Measurements from ENCODE around the gene HRH3. TPM values are rescaled to one million over a fixed set of nuclear protein-coding genes. Genes with fewer than 3 reads are reported as not detected.

The HRH3 gene
- total and polyA plus RNA-seq, 8 donors = not detected

GRCh38 chr20:62195075-62195405 is 25.0 kb downstream of the HRH3 start:
- intact Hi-C loops (cut with DNase I; ENCODE audit: low total_unique reads) = no loop called here
- Histone ChIP-seq H3K27ac (no peak overlapping the region), H3K36me3 (peaks cover 41 to 99% (median 94%) of the 10 kb centered on the region in 4 donors), H3K4me3 (no peak overlapping the region), H3K9me3 (no peaks in the 10 kb centered on the region), H3K27me3 (no peaks in the 10 kb centered on the region), H3K4me1 (no peaks in the 10 kb centered on the region)
- TF ChIP-seq POLR2A (IDR thresholded peaks at IDR 0.05) (no peak), EP300 (IDR thresholded peaks at IDR 0.05) (no peak), POLR2AphosphoS5 (IDR thresholded peaks at IDR 0.05) (no peak)
- DNase-seq = no peak
- WGBS, 5 donors = 79 to 93% (median 84%) methylated on average over 8 of the region's 8 CpGs

DNA sequence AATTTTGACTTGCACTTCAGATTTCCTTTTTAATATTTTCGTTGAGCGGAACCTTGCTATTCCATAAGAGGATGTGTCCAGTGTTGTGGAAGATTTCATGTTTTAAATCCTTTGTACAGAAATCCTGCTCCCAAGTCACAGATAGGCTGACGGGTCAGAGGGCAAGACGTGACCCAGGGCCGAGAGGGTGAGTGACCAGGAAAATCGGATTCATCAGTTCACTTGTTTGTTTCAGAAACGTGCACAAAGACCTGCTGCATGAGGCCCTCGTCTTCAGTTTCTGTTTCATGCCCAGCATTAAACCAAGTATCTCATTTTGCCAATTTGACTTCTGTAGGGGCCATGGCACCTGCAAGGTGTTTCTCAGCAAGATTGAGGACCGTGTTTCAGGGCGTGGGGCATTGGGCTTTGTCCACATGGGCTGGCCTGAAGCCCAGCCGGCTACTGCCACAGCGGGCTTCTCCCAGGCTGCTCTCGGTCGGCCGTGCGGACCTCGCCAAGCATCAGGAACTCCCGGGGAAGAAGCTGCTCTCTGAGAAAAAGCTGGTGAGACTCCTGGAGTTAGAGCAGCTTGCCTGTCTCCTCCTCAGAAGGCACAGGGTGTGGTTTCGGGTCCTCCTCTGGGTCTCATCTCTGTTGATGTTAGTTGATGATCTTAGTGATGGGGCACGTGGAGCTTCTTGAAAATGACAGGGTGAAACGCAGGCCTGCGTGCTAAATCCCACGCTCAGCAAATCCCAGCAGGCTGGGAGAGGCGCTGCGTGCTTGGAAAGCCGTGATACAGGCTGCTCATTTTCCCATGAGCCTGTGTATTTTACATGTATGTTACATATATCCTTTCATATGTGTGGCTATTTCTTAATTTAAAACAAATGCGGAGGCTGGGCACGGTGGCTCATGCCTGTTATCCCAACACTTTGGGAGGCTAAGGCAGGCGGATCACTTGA is 26.7 kb downstream of the HRH3 start:
- Histone ChIP-seq H3K9me3 (no peaks in the 10 kb centered on the region), H3K4me1 (no peaks in the 10 kb centered on the region), H3K4me3 (no peak overlapping the region), H3K27ac (no peak overlapping the region), H3K27me3 (no peaks in the 10 kb centered on the region), H3K36me3 (peaks cover 34 to 95% (median 91%) of the 10 kb centered on the region in 4 donors)
- no peak for DNase-seq
- intact Hi-C loops (cut with DNase I; ENCODE audit: low total_unique reads) = no loop called here
- 80 to 90% (median 85%) methylated on average over 29 of the region's 29 CpGs for WGBS, 5 donors
- TF ChIP-seq EP300 (IDR thresholded peaks at IDR 0.05) (no peak), POLR2A (IDR thresholded peaks at IDR 0.05) (no peak), POLR2AphosphoS5 (IDR thresholded peaks at IDR 0.05) (no peak), CTCF (IDR thresholded peaks at IDR 0.05) (no peak)

- no peak for DNase-seq
- Histone ChIP-seq H3K27me3 (no peaks in the 10 kb centered on the region), H3K9me3 (no peaks in the 10 kb centered on the region), H3K36me3 (peaks cover 27 to 88% (median 84%) of the 10 kb centered on the region in 4 donors), H3K27ac (no peak overlapping the region), H3K4me1 (peaks cover 0 to 5% (median under 1%) of the 10 kb centered on the region in 4 donors), H3K4me3 (no peak overlapping the region)
- no peak for TF ChIP-seq EP300 (IDR thresholded peaks at IDR 0.05)
- no peak for TF ChIP-seq CTCF (IDR thresholded peaks at IDR 0.05)
- no peak for TF ChIP-seq POLR2A (IDR thresholded peaks at IDR 0.05)
- no peak for TF ChIP-seq POLR2AphosphoS5 (IDR thresholded peaks at IDR 0.05)
- intact Hi-C loops (cut with DNase I; ENCODE audit: low total_unique reads) = no loop called here
- 79 to 92% (median 88%) methylated on average over 8 to 10 of the region's 10 CpGs for WGBS, 5 donors
Observed at GRCh38 chr20:62192635-62193034, 27.4 kb downstream of the HRH3 start.

DNA sequence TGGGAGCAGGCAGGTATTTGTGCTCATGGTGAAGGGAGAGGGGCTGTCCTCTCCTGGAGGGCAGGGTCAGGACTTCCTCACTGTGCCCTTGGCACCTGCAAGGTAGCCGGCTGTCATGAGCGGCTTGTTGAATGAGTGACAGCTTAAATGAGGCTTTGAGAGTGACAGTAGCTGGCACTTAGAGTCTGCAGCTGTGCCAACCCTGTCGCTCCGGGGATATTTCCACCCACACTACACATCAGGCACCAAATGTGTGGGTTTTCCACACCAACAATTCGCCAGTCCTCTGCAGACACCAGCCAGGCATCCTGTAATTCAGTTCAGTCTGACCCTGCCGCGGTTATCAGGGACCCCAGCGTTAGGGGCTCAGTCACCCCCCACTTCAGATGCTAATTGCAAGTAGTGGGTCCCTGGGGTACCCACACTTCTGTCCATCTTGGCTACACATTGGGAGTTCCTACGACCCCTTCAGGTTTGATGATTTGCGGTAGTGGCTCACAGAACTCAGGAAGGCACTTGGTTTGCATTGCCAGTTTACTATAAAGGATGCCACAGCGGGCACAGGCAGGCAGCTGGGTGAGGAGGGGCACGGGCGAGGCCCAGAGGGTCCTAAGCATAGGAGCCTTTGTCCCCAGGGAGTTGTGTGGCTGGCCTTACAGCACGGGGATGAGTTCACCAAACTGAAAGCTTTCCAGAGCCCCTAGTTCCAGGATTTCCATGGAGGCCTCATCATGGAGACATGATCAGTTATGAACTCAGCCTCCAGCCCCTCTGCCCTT is 28.1 kb downstream of the HRH3 start:
- Histone ChIP-seq H3K4me3 (no peak overlapping the region), H3K4me1 (peaks cover 0 to 12% (median 4%) of the 10 kb centered on the region in 4 donors), H3K36me3 (peaks cover 27 to 81% (median 77%) of the 10 kb centered on the region in 4 donors), H3K27ac (no peak overlapping the region), H3K27me3 (no peaks in the 10 kb centered on the region), H3K9me3 (no peaks in the 10 kb centered on the region)
- 87 to 90% (median 88%) methylated on average over 12 to 14 of the region's 14 CpGs for WGBS, 5 donors
- intact Hi-C loops (cut with DNase I; ENCODE audit: low total_unique reads) = no loop called here
- DNase-seq = no peak
- no peak for TF ChIP-seq EP300 (IDR thresholded peaks at IDR 0.05)
- no peak for TF ChIP-seq POLR2A (IDR thresholded peaks at IDR 0.05)
- TF ChIP-seq POLR2AphosphoS5 (IDR thresholded peaks at IDR 0.05) = no peak
- no peak for TF ChIP-seq CTCF (IDR thresholded peaks at IDR 0.05)
